ENCODE results near the gene TSTD1.
"Not testable (repeated sequence)": the region's sequence is repeated elsewhere in the genome, so short reads cannot be mapped to it uniquely, and the experiment has no call there.

TSTD1 gene

GRCh38 chr1:161069241-161069640 lies 30.5 kb upstream of the TSTD1 start:
- DNase-seq (ENCODE audit: low read depth in 1 of 2, low spot score in 1 of 2), result no peak

DNA sequence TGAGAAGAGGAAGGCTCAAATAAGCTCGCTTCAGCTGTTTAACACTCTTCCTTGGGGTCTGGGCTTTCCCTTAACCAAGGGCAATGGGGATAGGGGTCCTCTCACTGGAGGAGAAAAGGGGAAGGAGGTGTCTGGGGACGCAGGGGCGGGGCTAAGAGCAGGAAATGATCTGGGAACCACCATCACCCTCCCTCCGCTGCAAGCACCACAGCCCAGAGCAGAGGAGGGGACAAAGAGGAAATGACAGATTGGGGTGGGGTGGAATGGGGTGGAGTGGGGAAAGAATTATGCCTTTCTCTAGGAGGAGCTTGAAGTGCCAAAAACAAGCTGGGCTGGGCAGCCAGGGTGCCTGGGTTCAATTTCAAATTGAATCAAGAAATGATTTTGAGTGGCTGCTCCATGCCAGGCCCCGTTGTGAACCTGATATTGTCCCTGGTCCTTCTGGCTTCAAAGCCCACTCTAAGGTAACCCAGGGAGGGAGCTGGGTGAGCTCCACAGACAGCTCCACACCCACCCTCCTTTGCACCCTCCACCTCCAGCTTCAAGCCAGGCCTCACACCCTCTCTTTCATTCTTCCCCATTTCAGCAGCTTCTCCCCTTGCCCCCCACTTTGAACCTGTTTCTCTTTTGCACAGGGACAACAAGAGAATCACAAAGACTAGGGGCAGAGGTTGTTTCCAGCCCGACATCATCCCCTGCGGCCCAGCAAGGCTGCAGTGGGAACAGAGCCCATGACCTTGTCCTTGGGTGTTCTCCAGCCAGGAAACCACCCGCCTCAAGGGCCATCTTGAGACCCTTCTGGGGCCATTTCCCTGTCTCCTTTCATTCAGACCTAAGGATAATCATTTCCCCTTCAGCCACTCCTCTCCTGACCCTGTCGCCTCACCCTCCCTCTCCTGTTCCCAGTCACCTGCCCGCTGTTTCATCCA lies 29.8 kb upstream of the TSTD1 start:
- peak; percentile 49 to 66 for DNase-seq (ENCODE audit: low read depth in 1 of 2, low spot score in 1 of 2)

- no peak for DNase-seq (ENCODE audit: low read depth in 1 of 2, low spot score in 1 of 2)
Observed at GRCh38 chr1:161066694-161067093, 27.9 kb upstream of the TSTD1 start.

DNA sequence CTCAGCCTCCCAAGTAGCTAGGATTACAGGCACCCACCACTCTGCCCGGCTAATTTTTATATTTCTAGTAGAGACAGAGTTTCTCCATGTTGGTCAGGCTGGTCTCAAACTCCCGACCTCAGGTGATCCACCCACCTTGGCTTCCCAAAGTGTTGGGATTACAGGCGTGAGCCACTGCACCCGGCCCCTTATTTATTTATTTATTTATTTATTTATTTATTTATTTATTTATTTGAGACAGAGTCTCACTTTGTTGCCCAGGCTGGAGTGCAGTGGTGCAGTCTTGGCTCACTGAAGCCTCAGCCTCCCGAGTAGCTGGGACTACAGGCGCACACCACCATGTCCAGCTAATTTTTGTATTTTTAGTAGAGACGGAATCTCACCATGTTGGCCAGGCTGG lies 26.9 kb upstream of the TSTD1 start:
- not testable (repeated sequence) for DNase-seq (ENCODE audit: low read depth in 1 of 2, low spot score in 1 of 2)

DNA sequence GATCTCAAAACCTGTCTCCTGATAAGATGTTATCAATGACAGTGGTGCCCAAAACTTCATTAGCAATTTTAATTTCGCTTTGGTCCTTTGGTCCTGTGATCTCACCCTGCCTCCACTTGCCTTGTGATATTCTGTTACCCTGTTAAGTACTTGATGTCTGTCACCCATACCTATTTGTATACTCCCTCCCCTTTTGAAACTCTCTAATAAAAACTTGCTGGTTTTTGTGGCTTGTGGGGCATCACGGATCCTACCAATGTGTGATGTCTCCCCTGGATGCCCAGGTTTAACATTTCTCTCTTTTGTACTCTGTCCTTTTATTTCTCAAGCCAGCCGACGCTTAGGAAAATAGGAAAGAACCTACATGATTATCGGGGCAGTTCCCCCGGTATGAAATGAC lies 25.2 kb upstream of the TSTD1 start:
- DNase-seq (ENCODE audit: low read depth in 1 of 2, low spot score in 1 of 2), result not testable (repeated sequence)

- no peak for DNase-seq (ENCODE audit: low read depth in 1 of 2, low spot score in 1 of 2)
Observed at GRCh38 chr1:161061419-161061818, 22.7 kb upstream of the TSTD1 start.

GRCh38 chr1:161059293-161059692 lies 20.5 kb upstream of the TSTD1 start:
- no peak for DNase-seq (ENCODE audit: low read depth in 1 of 2, low spot score in 1 of 2)

DNA sequence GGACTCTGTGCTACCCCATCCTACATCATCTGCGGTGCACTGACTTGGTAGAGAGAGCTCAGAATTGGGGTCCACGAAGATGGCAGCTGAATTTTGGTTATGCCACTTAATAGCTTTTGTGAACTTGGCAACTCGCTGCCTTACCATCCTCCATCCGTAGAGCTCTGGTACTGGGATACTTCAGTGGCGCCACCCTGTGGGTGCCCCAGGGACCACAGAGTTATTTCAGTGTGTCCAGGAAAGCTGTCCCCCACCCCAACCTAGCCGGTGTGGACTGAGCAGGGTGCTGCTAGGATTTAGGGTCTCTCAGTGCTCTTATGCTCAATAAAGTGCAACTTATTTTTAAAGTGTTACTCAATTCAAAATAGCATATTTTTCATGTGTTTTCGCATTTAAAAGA lies 16.0 kb upstream of the TSTD1 start:
- no peak for DNase-seq (ENCODE audit: low read depth in 1 of 2, low spot score in 1 of 2)

- DNase-seq (ENCODE audit: low read depth in 1 of 2, low spot score in 1 of 2), result no peak
Observed at GRCh38 chr1:161054232-161054631, 15.5 kb upstream of the TSTD1 start.

GRCh38 chr1:161052899-161053298 lies 14.1 kb upstream of the TSTD1 start:
- no peak for DNase-seq (ENCODE audit: low read depth in 1 of 2, low spot score in 1 of 2)

DNA sequence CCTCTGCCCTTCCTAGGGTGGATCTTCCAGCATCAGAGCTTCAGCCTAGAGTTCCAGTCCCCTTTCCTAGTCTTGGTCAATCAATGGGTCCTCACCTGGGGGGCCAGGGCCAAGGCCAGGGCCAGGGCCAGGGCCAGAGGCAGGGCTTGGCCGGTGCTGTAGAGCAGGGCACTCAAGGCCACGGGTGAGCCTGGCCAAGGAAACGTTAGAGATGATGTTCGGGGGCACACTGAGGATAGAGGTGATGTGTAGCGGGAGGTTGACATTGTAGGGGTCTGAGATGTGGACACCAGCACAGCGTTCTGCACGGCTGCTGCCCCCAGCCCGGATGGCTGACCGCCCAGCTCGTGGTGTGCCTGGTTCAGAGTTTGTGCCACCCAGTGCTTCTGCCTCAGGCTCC lies 12.5 kb upstream of the TSTD1 start:
- DNase-seq (ENCODE audit: low read depth in 1 of 2, low spot score in 1 of 2), result no peak

GRCh38 chr1:161048949-161049722 lies 10.4 kb upstream of the TSTD1 start:
- no peak for DNase-seq (ENCODE audit: low read depth in 1 of 2, low spot score in 1 of 2)

GRCh38 chr1:161047436-161048420 lies 9.0 kb upstream of the TSTD1 start:
- DNase-seq (ENCODE audit: low read depth in 1 of 2, low spot score in 1 of 2), result no peak

GRCh38 chr1:161046605-161047228 lies 8.0 kb upstream of the TSTD1 start:
- no peak for DNase-seq (ENCODE audit: low read depth in 1 of 2, low spot score in 1 of 2)

GRCh38 chr1:161045736-161046604 lies 7.2 kb upstream of the TSTD1 start, which contains the start of gene USF1:
TSS of gene USF1 (minus strand) at chr1:161045977. CDS start at chr1:161043275, 2,702 bp downstream.
- peak; percentile 83 for DNase-seq (ENCODE audit: low read depth in 1 of 2, low spot score in 1 of 2)

DNA sequence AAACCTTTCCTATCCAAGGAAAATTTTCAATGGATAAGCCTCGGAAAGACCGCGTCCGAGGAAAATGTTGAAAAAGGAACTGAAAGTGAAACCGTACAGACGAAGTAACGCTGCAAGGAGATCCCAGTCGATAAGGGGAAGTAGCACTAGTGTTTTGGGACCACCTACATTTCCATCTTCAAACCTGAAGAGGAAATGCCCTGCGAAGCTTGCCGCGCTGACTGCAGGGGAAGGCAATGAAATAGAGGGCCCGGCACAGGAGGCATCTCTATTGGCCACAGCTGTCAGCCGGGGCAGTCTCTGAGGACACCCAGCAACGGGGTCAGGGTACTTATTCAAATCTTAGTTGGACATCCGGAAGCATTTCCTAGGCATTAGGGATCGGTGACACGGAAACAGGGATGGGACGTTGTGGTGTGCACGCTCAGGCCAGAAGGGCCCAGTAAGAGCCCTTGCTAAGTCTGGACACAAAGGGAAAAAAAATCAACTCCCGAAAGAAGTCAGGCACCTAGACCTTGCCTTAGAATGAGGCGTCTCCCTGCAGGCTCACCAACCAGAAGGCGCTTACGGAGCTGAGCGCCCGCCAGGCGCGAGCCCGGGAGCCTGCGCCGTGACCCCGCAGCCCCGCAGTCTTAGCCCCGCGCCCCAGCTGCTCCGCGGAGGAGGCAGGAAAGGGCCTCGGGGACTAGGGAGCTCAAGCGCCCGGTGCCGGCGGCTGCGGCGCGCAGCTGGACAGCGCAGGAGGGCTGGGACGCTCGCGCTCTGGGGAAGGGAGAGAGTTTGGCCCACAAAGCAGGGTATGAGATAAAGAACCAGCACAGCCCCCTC lies 6.4 kb upstream of the TSTD1 start:
- no peak for DNase-seq (ENCODE audit: low read depth in 1 of 2, low spot score in 1 of 2)

DNA sequence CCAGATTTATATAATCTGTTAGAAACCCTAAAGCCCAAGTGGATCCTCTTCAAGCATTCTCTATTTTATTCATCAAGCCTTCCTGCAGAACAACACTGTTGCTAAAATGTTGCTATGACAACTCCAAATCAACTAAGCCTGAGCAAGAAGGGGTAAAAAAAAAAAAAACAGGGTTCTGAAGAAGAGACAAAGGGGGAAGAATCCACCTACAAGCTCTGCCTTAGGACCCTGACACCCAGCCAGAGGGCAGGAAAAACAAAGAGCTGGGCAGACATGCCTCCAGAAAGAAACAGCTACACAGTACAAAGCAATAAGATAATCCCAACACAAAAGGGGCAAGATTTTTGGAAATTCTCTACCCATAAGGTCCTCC lies 5.8 kb upstream of the TSTD1 start:
- DNase-seq (ENCODE audit: low read depth in 1 of 2, low spot score in 1 of 2), result no peak

GRCh38 chr1:161039546-161039945 lies 782 bp upstream of the TSTD1 start:
- DNase-seq (ENCODE audit: low read depth in 1 of 2, low spot score in 1 of 2), result no peak

DNA sequence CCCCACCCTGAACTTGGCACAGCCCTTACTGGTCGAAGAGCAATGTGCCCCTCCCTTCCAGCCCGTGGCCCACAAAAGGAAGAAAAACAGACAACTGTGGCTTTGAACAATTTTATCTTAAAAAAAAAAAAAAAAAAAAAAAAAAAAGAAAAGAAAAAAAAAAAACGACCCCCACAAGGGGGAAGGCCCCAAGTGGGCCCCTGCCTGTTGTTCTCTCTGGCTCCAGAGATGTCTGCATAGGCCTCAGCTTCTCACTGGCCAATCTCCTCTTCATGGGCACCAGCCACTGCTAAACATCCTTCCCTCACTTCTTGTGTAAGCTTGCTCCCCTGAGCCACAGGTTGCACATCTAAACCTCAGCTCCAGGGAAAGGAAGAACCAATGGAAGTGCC lies 386 bp upstream of the TSTD1 start:
- no peak for DNase-seq (ENCODE audit: low read depth in 1 of 2, low spot score in 1 of 2)
